T-cell (primary cell): ENCODE results near the gene MSANTD1. TPM values are rescaled to one million over a fixed set of nuclear protein-coding genes. Genes with fewer than 3 reads are reported as not detected.

Source experiments
- ATAC-seq, 4 experiments: fragments of 200-7000 bp in 3 of 4; fragments of 150-1000 bp in 1 of 4; cut with Tn5 transposase; replicated peaks in 1 of 4; 1 replicate in 3 of 4; 2 replicates in 1 of 4; pipeline ENCODE4 v1.10.0; 2021; ENCODE audit warnings: moderate library complexity in 3 of 4, mild to moderate bottlenecking in 2 of 4, moderate number of reproducible peaks in 1 of 4
- CTCF ChIA-PET, 2 donors: fragments of 300-600 bp; sonication (Branson Sonifier 250); formaldehyde crosslinking; loops; one replicate each; lab custom pipeline; 2022; ENCODE audit warnings: antibody characterized with exemption in 2 of 2; lab: Charles Lee
- POLR2A ChIA-PET, 2 donors: fragments of 300-600 bp; sonication (Branson Sonifier 250); formaldehyde crosslinking; loops; one replicate each; lab custom pipeline; 2022; ENCODE audit warnings: antibody characterized with exemption in 2 of 2; lab: Charles Lee
- DNase-seq, 35 experiments: peaks; one replicate each; pipeline versions ENCODE4 v3.0.0 to v3.0.0-alpha.2; 2013 to 2023
- H3K27ac ChIP-seq: one replicate; pipeline ENCODE4 v1.5.1; 2013; ENCODE audit warnings: low read length
- H3K27me3 ChIP-seq, 2 experiments: replicated peaks in 1 of 2; 1 replicate in 1 of 2; 2 replicates in 1 of 2; pipeline versions ENCODE4 v1.6.1 to v1.7.0; 2013; ENCODE audit warnings: low read length in 1 of 2, mixed read lengths in 1 of 2; ENCODE audit not compliant: control insufficient read depth in 2 of 2, insufficient read depth in 2 of 2; ENCODE audit errors: extremely low read depth in 1 of 2
- H3K36me3 ChIP-seq, 2 donors: 1 replicate in 1 of 2; 2 replicates in 1 of 2; pipeline versions ENCODE4 v1.6.1 to v1.7.0; 2013; ENCODE audit warnings: low read length in 1 of 2; ENCODE audit not compliant: control insufficient read depth in 2 of 2, insufficient read depth in 1 of 2; ENCODE audit errors: extremely low read depth in 1 of 2
- H3K4me1 ChIP-seq, 2 experiments: 1 replicate in 1 of 2; 2 replicates in 1 of 2; pipeline versions ENCODE4 v1.6.1 to v1.7.0; 2013; ENCODE audit warnings: low read length in 2 of 2, mixed read lengths in 1 of 2; ENCODE audit not compliant: insufficient read depth in 2 of 2, control insufficient read depth in 1 of 2; ENCODE audit errors: extremely low read depth in 1 of 2
- H3K4me3 ChIP-seq, 2 donors: 1 replicate in 1 of 2; 2 replicates in 1 of 2; pipeline versions ENCODE4 v1.5.1 to v1.7.0; 2013; ENCODE audit warnings: mild to moderate bottlenecking in 2 of 2, low read length in 1 of 2, moderate library complexity in 1 of 2; ENCODE audit not compliant: control insufficient read depth in 1 of 2; ENCODE audit errors: extremely low read depth in 1 of 2
- H3K9me3 ChIP-seq: 2 replicates; pipeline ENCODE4 v1.7.0; 2013
- H3K27ac Mint-ChIP-seq, 2 donors: one replicate each; pipeline ENCODE4 v1.8.0; 2020 to 2021; ENCODE audit warnings: mild to moderate bottlenecking in 2 of 2, mixed read lengths in 2 of 2
- H3K27me3 Mint-ChIP-seq, 2 donors: one replicate each; pipeline ENCODE4 v1.8.0; 2021 to 2022; ENCODE audit warnings: mixed read lengths in 2 of 2
- H3K36me3 Mint-ChIP-seq: one replicate; pipeline ENCODE4 v1.8.0; 2021; ENCODE audit warnings: mixed read lengths
- H3K4me1 Mint-ChIP-seq, 3 donors: one replicate each; pipeline ENCODE4 v1.8.0; 2020 to 2022; ENCODE audit warnings: mixed read lengths in 3 of 3, mild to moderate bottlenecking in 1 of 3
- H3K4me3 Mint-ChIP-seq, 3 donors: one replicate each; pipeline ENCODE4 v1.8.0; 2020 to 2022; ENCODE audit warnings: mild to moderate bottlenecking in 3 of 3, mixed read lengths in 3 of 3, moderate library complexity in 3 of 3
- H3K9me3 Mint-ChIP-seq, 3 donors: one replicate each; pipeline ENCODE4 v1.8.0; 2020 to 2022; ENCODE audit warnings: mixed read lengths in 3 of 3
- WGBS: methylation state at CpG from one replicate; pipeline ENCODE4 v1.1.5; 2013; ENCODE audit warnings: missing lambda C conversion rate; ENCODE audit not compliant: insufficient coverage; 5-methylcytosine and 5-hydroxymethylcytosine counted together
- total RNA-seq, 35 experiments: library from RNA in 6 of 35; stranded (reverse) in 6 of 35; fragments of 120-200 nt in 1 of 35; gene quantifications; one replicate each; pipeline versions ENCODE4 v1.2.1 to v1.2.4 and lab custom pipeline; 2013 to 2026

The MSANTD1 gene
- total RNA-seq, 5 donors from 2014 or later (not counting 1 experiment from before 2014, with no cell fraction given), result 0.60 to 2.5 (median 1.6) TPM

DNA sequence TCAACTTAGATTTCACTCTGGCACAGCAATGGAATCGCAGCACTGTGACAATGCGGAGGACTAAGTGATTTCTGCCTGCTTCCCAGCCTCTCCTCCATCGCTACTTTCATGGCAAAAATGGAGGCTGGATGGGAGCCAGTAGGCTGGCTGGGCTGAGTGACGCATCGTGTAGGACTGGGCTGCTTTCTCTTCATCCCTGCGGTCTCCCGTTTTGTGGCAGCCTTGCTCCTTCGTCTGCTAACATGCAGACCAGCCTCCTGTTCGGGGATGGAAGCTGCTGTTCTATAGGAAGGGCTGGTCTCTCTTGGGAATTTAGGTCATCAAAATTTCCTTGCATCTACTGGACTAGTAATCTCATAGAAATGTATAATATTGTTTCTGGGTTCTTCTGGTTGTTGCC lies 28.0 kb downstream of the MSANTD1 start:
- POLR2A ChIA-PET, result no interaction called here
- peaks cover 4 to 17% (median 11%) of the 10 kb centered on the region in 3 donors for H3K9me3 Mint-ChIP-seq
- DNase-seq, result no peak

DNA sequence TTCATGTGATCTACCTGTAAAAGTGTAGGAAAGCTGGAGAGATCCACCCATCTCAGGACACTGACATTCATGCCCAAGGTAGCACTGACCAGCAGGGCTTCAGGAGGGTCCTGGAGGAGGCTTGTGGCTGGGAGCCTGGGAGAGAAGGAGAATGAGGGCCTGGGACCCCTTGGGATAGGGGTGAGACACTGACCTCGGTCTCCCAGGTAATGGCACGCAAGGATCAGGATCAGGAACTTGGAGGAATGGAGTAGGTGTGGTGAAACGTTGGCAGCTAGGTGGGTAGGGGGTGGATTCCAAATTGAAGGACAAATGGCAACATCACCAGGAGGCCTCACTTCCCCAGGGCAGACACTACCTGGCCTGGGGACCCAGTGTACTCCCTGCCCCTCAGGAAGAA lies 31.5 kb downstream of the MSANTD1 start:
- Histone ChIP-seq H3K27ac (no peak overlapping the region), H3K27me3 (peaks cover 0 to 23% of the 10 kb centered on the region in 2 experiments), H3K9me3 (no peaks in the 10 kb centered on the region), H3K36me3 (no peaks in the 10 kb centered on the region), H3K4me1 (no peaks in the 10 kb centered on the region), H3K4me3 (no peak overlapping the region)
- Mint-ChIP-seq H3K4me1 (no peaks in the 10 kb centered on the region), H3K36me3 (peaks cover 7% of the 10 kb centered on the region), H3K9me3 (peaks cover 4 to 13% (median 5%) of the 10 kb centered on the region in 3 donors), H3K4me3 (no peak overlapping the region), H3K27me3 (peaks cover 5 to 14% of the 10 kb centered on the region in 2 donors), H3K27ac (no peak overlapping the region)
- ChIA-PET CTCF (no interaction called here), POLR2A (no interaction called here)
- DNase-seq, result peak in 1 of 35 experiments; percentile 8
- WGBS, result 72% methylated on average over 2 of the region's 3 CpGs
- ATAC-seq, result no peak

More for the DNA sequence above, 28.0 kb downstream of the MSANTD1 start:
- H3K4me3 Mint-ChIP-seq, result no peak overlapping the region
- peaks cover 13% of the 10 kb centered on the region for H3K36me3 Mint-ChIP-seq
- H3K27me3 Mint-ChIP-seq, result peaks cover 0 to 1% of the 10 kb centered on the region in 2 donors
- H3K27ac Mint-ChIP-seq, result no peak overlapping the region
- CTCF ChIA-PET, result no interaction called here
- WGBS, result 92% methylated on average over 5 of the region's 9 CpGs
- Histone ChIP-seq H3K27me3 (peaks cover 0 to 9% of the 10 kb centered on the region in 2 experiments), H3K4me1 (no peaks in the 10 kb centered on the region), H3K27ac (no peak overlapping the region), H3K36me3 (no peaks in the 10 kb centered on the region), H3K9me3 (no peaks in the 10 kb centered on the region), H3K4me3 (no peak overlapping the region)
- no peaks in the 10 kb centered on the region for H3K4me1 Mint-ChIP-seq
- no peak for ATAC-seq

DNA sequence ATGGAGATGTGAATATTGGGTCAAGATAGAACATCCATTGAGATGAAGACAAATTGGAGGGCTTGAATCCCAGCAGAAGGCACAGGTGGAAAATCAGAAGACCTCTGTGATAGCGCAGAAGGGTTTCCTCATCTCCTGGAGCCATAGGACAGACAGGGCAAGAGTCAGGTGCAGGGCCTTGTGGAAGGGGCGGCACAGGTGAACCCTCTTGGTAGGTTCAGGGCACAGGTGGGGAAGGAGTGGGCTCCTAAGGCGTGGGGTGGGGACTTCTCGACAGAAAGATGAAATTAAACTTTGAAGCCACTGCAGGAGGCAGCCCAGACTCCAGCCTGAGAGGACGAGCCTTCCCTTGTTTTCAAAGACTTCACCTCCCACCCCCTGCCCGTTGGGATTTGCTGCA lies 34.5 kb downstream of the MSANTD1 start:
- no CpG with 5 or more reads among the region's 6 CpGs for WGBS
- no peak overlapping the region for H3K27ac ChIP-seq
- peaks cover 0 to 6% (median 0%) of the 10 kb centered on the region in 3 donors for H3K4me1 Mint-ChIP-seq
- ChIA-PET POLR2A (no interaction called here), CTCF (no interaction called here)
- H3K4me3 ChIP-seq, result no peak overlapping the region
- H3K4me3 Mint-ChIP-seq, result no peak overlapping the region
- H3K27me3 Mint-ChIP-seq, result peaks cover 9 to 27% of the 10 kb centered on the region in 2 donors
- peaks cover 3% of the 10 kb centered on the region for H3K36me3 Mint-ChIP-seq
- H3K27ac Mint-ChIP-seq, result no peak overlapping the region
- H3K27me3 ChIP-seq, result peaks cover 0 to 53% of the 10 kb centered on the region in 2 experiments
- peaks cover 4 to 13% (median 5%) of the 10 kb centered on the region in 3 donors for H3K9me3 Mint-ChIP-seq
- ATAC-seq (no peak), DNase-seq (no peak)
- peaks cover 0 to 8% of the 10 kb centered on the region in 2 experiments for H3K4me1 ChIP-seq
- H3K9me3 ChIP-seq, result no peaks in the 10 kb centered on the region
- H3K36me3 ChIP-seq, result no peaks in the 10 kb centered on the region

DNA sequence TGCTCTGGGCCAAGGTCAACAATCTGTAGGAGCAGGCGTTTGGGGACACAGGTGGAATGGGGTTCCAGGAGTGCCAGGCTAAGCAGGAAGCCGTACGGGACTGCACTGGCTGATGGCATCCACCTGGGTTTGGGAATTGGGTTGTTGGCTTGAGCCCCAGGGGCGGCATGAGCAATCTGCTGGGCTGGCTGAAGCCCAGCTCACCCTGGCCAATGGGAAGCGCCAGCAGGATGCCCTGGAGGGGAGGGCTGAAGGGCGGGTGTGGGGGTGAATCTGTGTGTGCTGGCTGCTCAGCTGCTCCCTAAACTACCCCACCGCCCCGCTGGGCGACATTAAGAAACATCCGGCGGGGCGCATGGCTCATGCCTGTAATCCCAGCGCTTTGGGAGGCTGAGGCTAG lies 35.0 kb downstream of the MSANTD1 start:
- Mint-ChIP-seq H3K36me3 (peaks cover 2% of the 10 kb centered on the region), H3K4me3 (no peak overlapping the region), H3K27me3 (peaks cover 11 to 28% of the 10 kb centered on the region in 2 donors), H3K27ac (no peak overlapping the region), H3K9me3 (peaks cover 4 to 10% (median 5%) of the 10 kb centered on the region in 3 donors), H3K4me1 (peaks cover 0 to 6% (median 0%) of the 10 kb centered on the region in 3 donors)
- no peak overlapping the region for H3K4me3 ChIP-seq
- no peaks in the 10 kb centered on the region for H3K9me3 ChIP-seq
- ChIA-PET POLR2A (interaction anchor here in 1 of 2 donors (0.6 kb wide), 1 partner anchor 240 kb away, joined by 5 read pairs; no protein-coding TSS in a partner anchor), CTCF (interaction anchor here in 1 of 2 donors (0.7 kb wide), 1 partner anchor 88 kb away, joined by 3 read pairs; no protein-coding TSS in a partner anchor)
- no peak for ATAC-seq
- peaks cover 0 to 8% of the 10 kb centered on the region in 2 experiments for H3K4me1 ChIP-seq
- H3K27me3 ChIP-seq, result peaks cover 0 to 57% of the 10 kb centered on the region in 2 experiments
- no peak overlapping the region for H3K27ac ChIP-seq
- DNase-seq, result no peak
- H3K36me3 ChIP-seq, result no peaks in the 10 kb centered on the region
- WGBS, result 88% methylated on average over 3 of the region's 13 CpGs

DNA sequence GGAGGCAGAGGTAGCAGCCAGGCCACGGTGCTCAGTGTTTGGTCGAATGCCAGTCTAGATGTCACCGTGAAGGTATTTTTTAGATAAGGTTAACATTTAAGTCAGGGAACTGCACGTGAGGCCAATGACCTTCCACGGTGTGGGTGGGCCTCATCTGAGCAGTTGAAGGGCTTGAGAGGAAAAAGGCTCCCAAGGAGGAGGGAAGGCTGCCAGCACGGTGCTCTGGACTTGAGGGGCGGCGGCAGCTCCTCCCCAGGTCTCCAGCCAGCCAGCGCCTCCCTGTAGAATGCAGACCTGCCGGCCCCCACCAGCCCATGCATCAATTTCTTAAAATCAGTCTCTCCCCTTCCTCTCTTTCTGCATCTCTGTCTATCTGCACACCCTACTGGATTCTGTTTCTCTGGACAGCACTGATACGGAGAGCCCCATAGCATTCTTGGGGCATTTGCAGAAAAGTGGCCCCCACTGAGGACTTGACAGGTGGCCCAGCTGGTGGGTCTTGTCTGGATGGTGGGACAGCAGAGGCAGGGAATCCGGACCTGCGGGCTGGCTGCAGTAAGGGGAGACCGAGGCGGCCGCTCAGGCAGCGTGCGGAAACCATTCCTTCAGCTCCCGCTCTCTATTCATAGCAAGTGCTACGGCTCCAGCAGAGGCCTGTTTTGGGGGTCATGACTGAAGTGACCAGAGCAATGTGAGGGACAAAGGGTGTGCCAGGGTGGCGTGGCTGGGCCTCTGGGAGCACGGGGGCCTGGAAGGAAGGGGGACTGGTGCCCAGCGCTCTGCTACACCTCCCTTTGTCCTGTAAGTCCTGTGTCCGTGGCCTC lies 36.0 kb downstream of the MSANTD1 start:
- Histone ChIP-seq H3K4me3 (no peak overlapping the region), H3K27ac (no peak overlapping the region), H3K27me3 (peaks cover 0 to 60% of the 10 kb centered on the region in 2 experiments), H3K4me1 (peaks cover 0 to 8% of the 10 kb centered on the region in 2 experiments), H3K9me3 (no peaks in the 10 kb centered on the region), H3K36me3 (no peaks in the 10 kb centered on the region)
- Mint-ChIP-seq H3K27me3 (peaks cover 13 to 30% of the 10 kb centered on the region in 2 donors), H3K36me3 (no peaks in the 10 kb centered on the region), H3K27ac (no peak overlapping the region), H3K4me1 (peaks cover 0 to 6% (median 3%) of the 10 kb centered on the region in 3 donors), H3K4me3 (no peak overlapping the region), H3K9me3 (peaks cover 4 to 7% (median 5%) of the 10 kb centered on the region in 3 donors)
- ChIA-PET POLR2A (interaction anchor here in 1 of 2 donors (0.6 kb wide), 1 partner anchor 241 kb away, joined by 5 read pairs; no protein-coding TSS in a partner anchor), CTCF (interaction anchor here in 1 of 2 donors (0.7 kb wide), 1 partner anchor 1146 kb away, joined by 4 read pairs; no protein-coding TSS in a partner anchor)
- ATAC-seq (no peak), DNase-seq (peak in 1 of 35 experiments; percentile 10)
- 87% methylated on average over 17 of the region's 24 CpGs for WGBS

DNA sequence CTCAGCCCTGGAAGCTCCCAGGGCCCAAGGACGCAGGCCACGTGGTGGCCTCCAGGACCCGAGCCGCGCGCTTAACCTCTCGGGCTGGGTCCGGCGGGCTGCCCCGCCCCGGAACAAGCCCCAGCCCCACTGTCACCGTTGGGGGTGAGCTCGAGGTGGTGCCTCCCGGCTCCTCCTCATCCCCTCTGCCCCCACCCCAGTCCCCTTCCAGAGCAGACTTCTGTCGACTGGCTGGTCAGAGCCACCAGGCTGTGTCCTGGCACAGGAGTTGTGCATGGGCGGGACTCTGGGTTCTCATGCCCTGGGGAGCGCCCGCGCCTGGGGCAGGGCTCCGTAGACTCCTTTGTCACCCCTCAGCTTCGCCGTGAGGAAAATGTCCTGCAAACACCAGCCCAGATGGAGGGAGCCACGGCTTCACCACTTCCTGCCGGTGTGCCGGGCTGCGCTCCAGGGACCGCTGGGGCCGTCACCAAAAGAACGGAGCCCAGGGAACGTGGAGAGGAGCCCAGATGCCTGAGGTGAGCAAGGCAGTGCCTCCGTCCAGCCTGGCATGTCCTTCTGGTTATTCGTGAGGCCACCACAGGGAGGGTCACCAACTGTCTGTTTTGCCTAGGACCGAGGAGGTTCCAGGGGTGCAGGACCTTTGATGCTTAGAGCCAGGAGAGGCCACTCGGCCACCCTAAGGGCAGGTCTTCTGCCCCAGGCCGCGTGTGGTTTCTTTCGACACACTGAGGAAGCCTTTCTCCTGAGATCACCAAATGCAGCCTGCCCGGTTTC lies 36.8 kb downstream of the MSANTD1 start:
- 33% methylated on average over 21 of the region's 38 CpGs for WGBS
- Histone ChIP-seq H3K9me3 (no peaks in the 10 kb centered on the region), H3K27ac (no peak overlapping the region), H3K4me3 (no peak overlapping the region), H3K4me1 (peaks cover 0 to 8% of the 10 kb centered on the region in 2 experiments), H3K36me3 (no peaks in the 10 kb centered on the region), H3K27me3 (peaks cover 0 to 60% of the 10 kb centered on the region in 2 experiments)
- ChIA-PET CTCF (no interaction called here), POLR2A (no interaction called here)
- Mint-ChIP-seq H3K27me3 (peaks cover 18 to 29% of the 10 kb centered on the region in 2 donors), H3K27ac (no peak overlapping the region), H3K4me1 (peaks cover 0 to 8% (median 6%) of the 10 kb centered on the region in 3 donors), H3K36me3 (no peaks in the 10 kb centered on the region), H3K4me3 (no peak overlapping the region), H3K9me3 (peaks cover 4 to 7% (median 5%) of the 10 kb centered on the region in 3 donors)
- DNase-seq, result peak in 2 of 35 experiments; percentile 23 to 50
- peak in 1 of 4 experiments; percentile 22 for ATAC-seq
